HCT116 (cell line): ENCODE results near the gene TNIP1. TPM values are rescaled to one million over a fixed set of nuclear protein-coding genes. Genes with fewer than 3 reads are reported as not detected.

Source experiments
- ATAC-seq: fragments of 200-7000 bp; cut with Tn5 transposase; 2 replicates; pipeline ENCODE4 v1.9.1; 2020; ENCODE audit warnings: mild to moderate bottlenecking, moderate library complexity
- BruUV-seq: library from RNA; stranded (reverse); fragments of 400-500 nt; replicated peaks from 2 replicates; lab custom pipeline; 2021; lab: Mats Ljungman, UMichigan
- CTCF ChIA-PET: fragments of 300-600 bp; sonication (Branson Sonifier 250); formaldehyde crosslinking; loops from one replicate; lab custom pipeline; 2021; ENCODE audit warnings: antibody characterized with exemption; lab: Charles Lee
- POLR2A ChIA-PET: fragments of 300-600, 350-600 bp; sonication (Branson Sonifier 250); formaldehyde crosslinking; loops from one replicate; lab custom pipeline; 2021; ENCODE audit warnings: antibody characterized with exemption; lab: Charles Lee
- RAD21 ChIA-PET, 2 experiments: fragments of 300-600 bp; sonication (Branson Sonifier 250); formaldehyde crosslinking; loops; one replicate each; lab custom pipeline; 2023; ENCODE audit warnings: low total read pairs in 2 of 2; ENCODE audit not compliant: uncharacterized antibody in 2 of 2, unreplicated experiment in 2 of 2, low non-redundant PET in 1 of 2; lab: Charles Lee
- DNase-seq: peaks from one replicate; pipeline ENCODE4 v3.0.0-alpha.2; 2010; ENCODE audit warnings: low read depth, low spot score
- H2AFZ ChIP-seq: fragments of 200-600 bp; shearing (Covaris generic), sonication (generic); 2 replicates; pipeline ENCODE4 v1.6.1; 2017; ENCODE audit warnings: low read depth, mixed run types, mixed read lengths, antibody characterized with exemption, low read length; ENCODE audit not compliant: poor library complexity, severe bottlenecking
- H3K27ac ChIP-seq: 2 replicates; pipeline ENCODE4 v1.5.1; 2012; ENCODE audit warnings: low read depth, low read length
- H3K27me3 ChIP-seq: fragments of 200-600 bp; sonication (generic); 2 replicates; pipeline ENCODE4 v1.6.1; 2016; ENCODE audit warnings: mixed run types, low read length, mixed read lengths; ENCODE audit not compliant: insufficient read depth
- H3K36me3 ChIP-seq, 2 experiments: fragments of 200-500 bp in 1 of 2; fragments of 200-600 bp in 1 of 2; sonication (Bioruptor generic) in 1 of 2; sonication (generic) in 1 of 2; 2 replicates each; pipeline versions ENCODE4 v1.5.1 to v1.6.1; 2014 to 2016; ENCODE audit warnings: low read length in 2 of 2, inconsistent platforms in 1 of 2, mixed read lengths in 1 of 2, mixed run types in 1 of 2; ENCODE audit not compliant: insufficient read depth in 2 of 2, control insufficient read depth in 1 of 2
- H3K4me1 ChIP-seq, 2 experiments: fragments of 200-600 bp in 1 of 2; sonication (generic) in 1 of 2; 2 replicates each; pipeline versions ENCODE4 v1.5.1 to v1.6.1; 2012 to 2017; ENCODE audit warnings: low read length in 2 of 2, inconsistent platforms in 1 of 2, mild to moderate bottlenecking in 1 of 2, mixed read lengths in 1 of 2, mixed run types in 1 of 2, moderate library complexity in 1 of 2; ENCODE audit not compliant: insufficient read depth in 2 of 2, control insufficient read depth in 1 of 2
- H3K4me2 ChIP-seq: fragments of 200-600 bp; sonication (generic); 2 replicates; pipeline ENCODE4 v1.6.1; 2017; ENCODE audit warnings: mixed run types, low read length, mixed read lengths
- H3K4me3 ChIP-seq, 2 experiments: fragments of 200-600 bp in 1 of 2; sonication (generic) in 1 of 2; replicated peaks in 1 of 2; 2 replicates each; pipeline ENCODE4 v1.5.1; 2011 to 2016; ENCODE audit warnings: low read length in 2 of 2, control low read depth in 1 of 2, low read depth in 1 of 2, mild to moderate bottlenecking in 1 of 2, mixed read lengths in 1 of 2, mixed run types in 1 of 2
- H3K79me2 ChIP-seq: fragments of 200-600 bp; sonication (generic); 2 replicates; pipeline ENCODE4 v1.6.1; 2017; ENCODE audit warnings: mild to moderate bottlenecking, mixed run types, low read length, moderate library complexity, mixed read lengths; ENCODE audit not compliant: insufficient read depth
- H3K9ac ChIP-seq: fragments of 200-600 bp; sonication (generic); 2 replicates; pipeline ENCODE4 v1.6.1; 2016; ENCODE audit warnings: low read length, mixed read lengths
- H3K9me2 ChIP-seq: fragments of 200-600 bp; sonication (generic), shearing (Covaris generic); 2 replicates; pipeline ENCODE4 v1.6.1; 2017; ENCODE audit warnings: mixed run types, mild to moderate bottlenecking, moderate library complexity; ENCODE audit not compliant: insufficient read depth
- H3K9me3 ChIP-seq, 2 experiments: fragments of 200-500 bp in 1 of 2; fragments of 200-600 bp in 1 of 2; sonication (Bioruptor generic) in 1 of 2; sonication (generic) in 1 of 2; 2 replicates each; pipeline ENCODE4 v1.6.1; 2014 to 2017; ENCODE audit warnings: low read length in 2 of 2, mixed read lengths in 2 of 2, inconsistent platforms in 1 of 2, low read depth in 1 of 2, mild to moderate bottlenecking in 1 of 2, mixed run types in 1 of 2, moderate library complexity in 1 of 2; ENCODE audit not compliant: control insufficient read depth in 1 of 2, insufficient read depth in 1 of 2
- H4K20me1 ChIP-seq: fragments of 200-600 bp; sonication (generic), shearing (Covaris generic); 2 replicates; pipeline ENCODE4 v1.6.1; 2017; ENCODE audit warnings: mixed run types, mild to moderate bottlenecking, moderate library complexity; ENCODE audit not compliant: insufficient read depth
- CBX3 ChIP-seq: IDR thresholded peaks from 2 replicates; pipeline ENCODE4 v1.6.1; 2012; ENCODE audit warnings: low read depth
- EGR1 ChIP-seq: IDR thresholded peaks from 2 replicates; pipeline ENCODE4 v1.6.1; 2012; ENCODE audit warnings: low read depth
- ELF1 ChIP-seq: IDR thresholded peaks from 2 replicates; pipeline ENCODE4 v1.6.1; 2012; ENCODE audit warnings: low read depth, borderline replicate concordance
- EZH2 ChIP-seq: fragments of 200-600 bp; sonication (generic); IDR thresholded peaks from 2 replicates; pipeline ENCODE4 v1.6.1; 2017; ENCODE audit warnings: antibody characterized with exemption, mixed run types
- EZH2phosphoT487 ChIP-seq: fragments of 200-600 bp; IDR thresholded peaks from 2 replicates; pipeline ENCODE4 v1.6.1; 2018; ENCODE audit warnings: antibody characterized with exemption, borderline replicate concordance
- JUND ChIP-seq: IDR thresholded peaks from 2 replicates; pipeline ENCODE4 v1.6.1; 2012
- POLR2AphosphoS5 ChIP-seq: IDR thresholded peaks from 2 replicates; pipeline ENCODE4 v1.6.1; 2011; ENCODE audit warnings: mild to moderate bottlenecking, low read depth, low read length, moderate library complexity
- SIN3A ChIP-seq: IDR thresholded peaks from 2 replicates; pipeline ENCODE4 v1.6.1; 2012; ENCODE audit warnings: low read depth
- SRF ChIP-seq: IDR thresholded peaks from 2 replicates; pipeline ENCODE4 v1.6.1; 2012; ENCODE audit warnings: low read depth
- TCF7L2 ChIP-seq: IDR thresholded peaks from 2 replicates; pipeline ENCODE4 v1.7.0; 2011; ENCODE audit warnings: borderline replicate concordance, inconsistent platforms; ENCODE audit not compliant: insufficient read depth, insufficient read length; ENCODE audit errors: extremely low read depth
- YY1 ChIP-seq: IDR thresholded peaks from 2 replicates; pipeline ENCODE4 v1.6.1; 2011; ENCODE audit warnings: low read length, low read depth, moderate library complexity, mild to moderate bottlenecking; ENCODE audit not compliant: insufficient replicate concordance; ENCODE audit errors: extremely low read depth
- intact Hi-C: fragments of 100-400 bp; cut with micrococcal nuclease; formaldehyde crosslinking; loops from 2 replicates; pipeline ENCODE4 v1.10.0; 2022
- total RNA-seq: library from RNA; stranded (reverse); gene quantifications from one replicate; pipeline ENCODE4 v1.2.1, GENCODE V29; 2021; ENCODE audit not compliant: unreplicated experiment
- TF ChIP-seq, protein P1 (sequence below): IDR thresholded peaks from 2 replicates; pipeline ENCODE4 v1.6.1; 2011; ENCODE audit warnings: mild to moderate bottlenecking, low read length, moderate library complexity; ENCODE audit not compliant: insufficient replicate concordance; ENCODE audit errors: extremely low read depth
- TF ChIP-seq, protein P2 (sequence below): IDR thresholded peaks from 2 replicates; pipeline ENCODE4 v1.6.1; 2012
- TF ChIP-seq, protein P3 (sequence below), 3 experiments: fragments of 200-600 bp in 1 of 3; sonication (generic) in 1 of 3; IDR thresholded peaks in 2 of 3; conservative IDR thresholded peaks in 1 of 3; 2 replicates each; pipeline ENCODE4 v1.5.1; 2012 to 2017; ENCODE audit warnings: low read depth in 2 of 3, low read length in 2 of 3, antibody characterized with exemption in 1 of 3, borderline replicate concordance in 1 of 3, control low read depth in 1 of 3, mild to moderate bottlenecking in 1 of 3, mixed read lengths in 1 of 3, mixed run types in 1 of 3, moderate library complexity in 1 of 3; ENCODE audit not compliant: insufficient read depth in 1 of 3

The TNIP1 gene
- total RNA-seq, 1 experiment from 2014 or later, result 46.0 TPM

DNA sequence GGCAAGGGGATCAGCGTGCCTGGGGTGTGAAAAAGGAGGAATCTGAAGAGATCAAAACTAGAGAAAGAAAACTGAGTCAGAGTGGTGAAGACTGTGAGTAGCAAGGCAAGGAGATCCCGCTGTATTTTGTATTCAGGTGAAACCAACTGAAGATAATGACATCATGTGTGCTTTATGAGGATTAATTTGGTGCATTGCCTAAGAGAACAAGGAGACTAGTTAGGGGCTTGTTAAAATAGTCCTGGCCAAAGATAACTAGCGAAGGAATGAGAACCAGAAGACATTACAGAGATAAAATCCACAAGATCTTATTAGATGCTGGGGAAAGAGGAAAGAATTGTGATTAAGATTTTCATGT is 77.4 kb downstream of the TNIP1 start:
- CTCF ChIA-PET, result no interaction called here
- TF ChIP-seq, protein P1, sequence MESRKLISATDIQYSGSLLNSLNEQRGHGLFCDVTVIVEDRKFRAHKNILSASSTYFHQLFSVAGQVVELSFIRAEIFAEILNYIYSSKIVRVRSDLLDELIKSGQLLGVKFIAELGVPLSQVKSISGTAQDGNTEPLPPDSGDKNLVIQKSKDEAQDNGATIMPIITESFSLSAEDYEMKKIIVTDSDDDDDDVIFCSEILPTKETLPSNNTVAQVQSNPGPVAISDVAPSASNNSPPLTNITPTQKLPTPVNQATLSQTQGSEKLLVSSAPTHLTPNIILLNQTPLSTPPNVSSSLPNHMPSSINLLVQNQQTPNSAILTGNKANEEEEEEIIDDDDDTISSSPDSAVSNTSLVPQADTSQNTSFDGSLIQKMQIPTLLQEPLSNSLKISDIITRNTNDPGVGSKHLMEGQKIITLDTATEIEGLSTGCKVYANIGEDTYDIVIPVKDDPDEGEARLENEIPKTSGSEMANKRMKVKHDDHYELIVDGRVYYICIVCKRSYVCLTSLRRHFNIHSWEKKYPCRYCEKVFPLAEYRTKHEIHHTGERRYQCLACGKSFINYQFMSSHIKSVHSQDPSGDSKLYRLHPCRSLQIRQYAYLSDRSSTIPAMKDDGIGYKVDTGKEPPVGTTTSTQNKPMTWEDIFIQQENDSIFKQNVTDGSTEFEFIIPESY, result no peak
- no peak for TF ChIP-seq YY1
- no peak for TF ChIP-seq JUND
- no peak for TF ChIP-seq EZH2
- TF ChIP-seq, protein P2, sequence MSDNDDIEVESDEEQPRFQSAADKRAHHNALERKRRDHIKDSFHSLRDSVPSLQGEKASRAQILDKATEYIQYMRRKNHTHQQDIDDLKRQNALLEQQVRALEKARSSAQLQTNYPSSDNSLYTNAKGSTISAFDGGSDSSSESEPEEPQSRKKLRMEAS, result no peak
- no peak for TF ChIP-seq EGR1
- no peak for TF ChIP-seq TCF7L2
- TF ChIP-seq, protein P3, sequence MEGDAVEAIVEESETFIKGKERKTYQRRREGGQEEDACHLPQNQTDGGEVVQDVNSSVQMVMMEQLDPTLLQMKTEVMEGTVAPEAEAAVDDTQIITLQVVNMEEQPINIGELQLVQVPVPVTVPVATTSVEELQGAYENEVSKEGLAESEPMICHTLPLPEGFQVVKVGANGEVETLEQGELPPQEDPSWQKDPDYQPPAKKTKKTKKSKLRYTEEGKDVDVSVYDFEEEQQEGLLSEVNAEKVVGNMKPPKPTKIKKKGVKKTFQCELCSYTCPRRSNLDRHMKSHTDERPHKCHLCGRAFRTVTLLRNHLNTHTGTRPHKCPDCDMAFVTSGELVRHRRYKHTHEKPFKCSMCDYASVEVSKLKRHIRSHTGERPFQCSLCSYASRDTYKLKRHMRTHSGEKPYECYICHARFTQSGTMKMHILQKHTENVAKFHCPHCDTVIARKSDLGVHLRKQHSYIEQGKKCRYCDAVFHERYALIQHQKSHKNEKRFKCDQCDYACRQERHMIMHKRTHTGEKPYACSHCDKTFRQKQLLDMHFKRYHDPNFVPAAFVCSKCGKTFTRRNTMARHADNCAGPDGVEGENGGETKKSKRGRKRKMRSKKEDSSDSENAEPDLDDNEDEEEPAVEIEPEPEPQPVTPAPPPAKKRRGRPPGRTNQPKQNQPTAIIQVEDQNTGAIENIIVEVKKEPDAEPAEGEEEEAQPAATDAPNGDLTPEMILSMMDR (IDR thresholded peaks at IDR 0.05 in 2 of 3, conservative IDR thresholded peaks at IDR 0.05 in 1 of 3; ENCODE audit: borderline replicate concordance in 1 of 3, insufficient read depth in 1 of 3, low read depth in 2 of 3, low read length in 2 of 3), result no peak
- TF ChIP-seq SRF, result no peak
- no peak for TF ChIP-seq ELF1
- TF ChIP-seq CBX3, result no peak
- TF ChIP-seq POLR2AphosphoS5, result no peak
- no peak for TF ChIP-seq EZH2phosphoT487
- no peak for TF ChIP-seq SIN3A
- TF ChIP-seq, all 23 proteins: peak for 0
- BruUV-seq, result no TSS peak
- DNase-seq, result no peak
- H2AFZ ChIP-seq, result no peak overlapping the region
- H3K4me2 ChIP-seq, result no peak overlapping the region
- no peak for ATAC-seq
- no peak overlapping the region for H3K9ac ChIP-seq
- peaks cover 0 to 16% of the 10 kb centered on the region in 2 experiments; a peak in 2 of 4 replicates for H3K4me1 ChIP-seq
- H3K27me3 ChIP-seq, result peaks cover 10% of the 10 kb centered on the region; the same call in 1 of the 2 replicates
- no peaks in the 10 kb centered on the region for H4K20me1 ChIP-seq
- no peaks in the 10 kb centered on the region for H3K9me3 ChIP-seq
- no peak overlapping the region for H3K27ac ChIP-seq
- H3K79me2 ChIP-seq, result no peaks in the 10 kb centered on the region
- intact Hi-C loops, result loop anchor here (2.0 to 10.0 kb wide), 4 partner anchors 153 to 521 kb away; partner anchors contain the start of gene ANXA6
- H3K36me3 ChIP-seq, result no peaks in the 10 kb centered on the region
- no peak overlapping the region for H3K4me3 ChIP-seq
- H3K9me2 ChIP-seq, result no peaks in the 10 kb centered on the region
- ChIA-PET POLR2A (no interaction called here), RAD21 (no interaction called here)
